DMS153 treated with DMSO at 0.1 percent for 48 hours (cell line): Measurements from ENCODE around the gene DCTN2.
"Not testable (repeated sequence)": the region's sequence is repeated elsewhere in the genome, so short reads cannot be mapped to it uniquely, and the experiment has no call there.

Source experiments
- DNase-seq: peaks from one replicate; lab custom pipeline; 2025; ENCODE audit not compliant: unreplicated experiment; lab: John Stamatoyannopoulos, UW

Gene DCTN2

DNA sequence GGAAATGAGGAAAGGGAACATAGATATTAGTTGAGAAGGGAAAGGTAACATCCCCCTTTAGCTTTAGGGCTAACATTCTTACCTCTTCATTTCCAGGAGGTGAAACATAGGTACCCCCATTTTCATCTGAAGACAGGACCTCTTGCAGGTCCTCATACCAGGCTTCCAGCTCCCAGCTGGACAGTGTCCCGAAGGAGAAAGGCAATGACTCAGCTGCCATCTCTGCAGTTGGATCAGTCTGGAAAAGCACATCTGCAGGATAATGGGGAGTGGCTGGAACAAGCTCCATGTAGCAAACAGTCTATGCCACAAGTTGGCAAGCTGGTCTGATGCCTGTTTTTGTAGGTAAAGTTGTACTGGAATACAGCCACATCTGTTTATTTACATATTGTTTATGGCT is 29.8 kb downstream of the DCTN2 start:
- DNase-seq = no peak

- DNase-seq = no peak
Measured at GRCh38 chr12:57516617-57517153, 30.3 kb downstream of the DCTN2 start.

GRCh38 chr12:57515934-57516541 is 31.0 kb downstream of the DCTN2 start:
- DNase-seq = no peak

DNA sequence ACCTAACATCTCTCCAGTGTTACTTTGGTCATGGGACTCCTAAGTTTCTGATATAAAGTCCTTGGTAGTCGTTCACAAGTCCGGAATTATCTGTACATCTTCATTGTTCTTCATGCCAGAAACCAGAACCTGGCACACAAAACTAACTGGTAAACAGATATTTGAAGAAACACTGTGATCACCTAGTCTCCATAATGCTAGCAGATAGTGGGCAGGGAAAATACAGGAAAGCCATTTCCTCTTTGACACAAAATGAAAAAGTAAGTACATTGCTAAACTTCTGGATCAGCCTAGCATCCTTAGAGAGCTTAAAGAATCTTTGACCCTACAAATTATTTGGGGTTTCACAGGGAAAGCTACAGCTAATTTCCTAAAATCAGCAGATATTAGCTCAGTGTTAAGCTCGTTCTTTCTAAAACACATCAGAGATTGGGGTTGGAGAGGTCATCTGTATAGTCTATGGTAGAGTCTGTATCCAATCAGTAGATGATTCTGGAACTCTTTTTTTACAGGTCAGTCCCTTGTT is 31.5 kb downstream of the DCTN2 start:
- no peak for DNase-seq

DNA sequence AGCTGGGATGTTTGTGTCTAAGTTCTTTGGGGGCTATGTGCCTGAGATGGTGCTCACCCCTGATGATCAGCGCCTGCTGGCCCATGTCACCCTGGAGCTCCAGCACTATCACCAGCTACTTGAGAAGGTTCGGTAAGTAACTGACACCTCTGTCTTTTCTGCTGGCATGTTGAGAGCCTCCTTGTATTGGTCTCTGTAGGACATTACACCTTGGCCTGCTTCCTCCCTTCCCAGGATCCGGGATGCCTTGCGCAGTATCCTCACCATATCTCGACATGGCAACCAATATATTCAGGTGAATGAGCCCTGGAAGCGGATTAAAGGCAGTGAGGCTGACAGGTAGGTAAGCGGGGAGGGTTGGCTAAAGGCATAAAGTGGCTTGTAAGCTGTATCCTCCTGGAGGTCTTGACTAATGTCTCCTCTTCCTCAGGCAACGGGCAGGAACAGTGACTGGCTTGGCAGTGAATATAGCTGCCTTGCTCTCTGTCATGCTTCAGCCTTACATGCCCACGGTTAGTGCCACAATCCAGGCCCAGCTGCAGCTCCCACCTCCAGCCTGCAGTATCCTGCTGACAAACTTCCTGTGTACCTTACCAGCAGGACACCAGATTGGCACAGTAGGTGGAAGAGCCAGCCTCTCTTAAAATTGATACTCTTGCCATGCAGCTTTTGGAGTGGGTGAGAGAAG is 32.1 kb downstream of the DCTN2 start:
- no peak for DNase-seq

DNA sequence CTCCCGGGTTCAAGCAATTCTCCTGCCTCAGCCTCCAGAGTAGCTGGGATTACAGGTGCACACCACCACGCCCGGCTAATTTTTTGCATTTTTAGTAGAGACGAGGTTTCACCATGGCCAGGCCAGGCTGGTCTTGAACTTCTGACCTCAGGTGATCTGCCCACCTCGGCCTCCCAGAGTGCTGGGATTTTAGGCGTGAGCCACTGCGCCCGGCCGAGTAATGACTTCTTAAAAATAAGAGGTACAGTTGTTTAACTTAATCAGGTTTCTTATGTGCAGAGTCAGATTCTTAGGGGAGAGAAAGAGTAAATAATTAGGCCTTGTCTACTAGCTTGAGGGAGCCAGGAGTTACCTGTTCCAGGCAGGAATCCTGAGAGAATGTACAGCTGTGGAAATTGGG is 32.7 kb downstream of the DCTN2 start:
- DNase-seq = not testable (repeated sequence)

DNA sequence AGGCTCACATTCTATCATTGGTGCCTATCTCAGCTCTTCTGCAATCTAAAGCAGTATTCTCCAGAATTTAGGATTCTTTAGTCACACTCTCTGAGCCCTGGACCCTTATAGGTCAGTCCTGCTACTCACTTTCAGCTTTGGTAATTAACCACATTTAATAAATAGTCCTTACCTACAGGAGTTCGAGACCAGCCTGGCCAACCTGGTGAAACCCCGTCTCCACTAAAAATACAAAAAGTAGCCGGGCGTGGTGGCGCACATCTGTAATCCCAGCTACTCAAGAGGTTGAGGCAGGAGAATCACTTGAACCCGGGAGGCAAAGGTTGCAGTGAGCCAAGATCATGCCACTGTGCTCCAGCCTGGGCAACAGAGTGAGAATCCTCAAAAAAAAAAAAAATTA is 33.3 kb downstream of the DCTN2 start:
- DNase-seq = not testable (repeated sequence)

- no peak for DNase-seq
Measured at GRCh38 chr12:57513266-57513665, 33.7 kb downstream of the DCTN2 start.

DNA sequence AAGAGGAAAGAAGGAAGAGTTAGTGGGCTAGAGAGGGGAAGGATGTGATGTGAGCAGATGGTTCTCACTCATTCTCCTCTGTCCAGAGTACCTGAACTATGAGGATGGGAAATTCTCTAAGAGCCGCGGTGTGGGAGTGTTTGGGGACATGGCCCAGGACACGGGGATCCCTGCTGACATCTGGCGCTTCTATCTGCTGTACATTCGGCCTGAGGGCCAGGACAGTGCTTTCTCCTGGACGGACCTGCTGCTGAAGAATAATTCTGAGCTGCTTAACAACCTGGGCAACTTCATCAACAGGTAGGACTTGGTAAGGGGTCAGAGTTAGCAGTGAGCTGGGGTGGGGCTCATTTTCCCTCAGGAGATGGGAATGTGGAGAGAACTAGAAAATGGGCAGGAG is 34.3 kb downstream of the DCTN2 start:
- no peak for DNase-seq

DNA sequence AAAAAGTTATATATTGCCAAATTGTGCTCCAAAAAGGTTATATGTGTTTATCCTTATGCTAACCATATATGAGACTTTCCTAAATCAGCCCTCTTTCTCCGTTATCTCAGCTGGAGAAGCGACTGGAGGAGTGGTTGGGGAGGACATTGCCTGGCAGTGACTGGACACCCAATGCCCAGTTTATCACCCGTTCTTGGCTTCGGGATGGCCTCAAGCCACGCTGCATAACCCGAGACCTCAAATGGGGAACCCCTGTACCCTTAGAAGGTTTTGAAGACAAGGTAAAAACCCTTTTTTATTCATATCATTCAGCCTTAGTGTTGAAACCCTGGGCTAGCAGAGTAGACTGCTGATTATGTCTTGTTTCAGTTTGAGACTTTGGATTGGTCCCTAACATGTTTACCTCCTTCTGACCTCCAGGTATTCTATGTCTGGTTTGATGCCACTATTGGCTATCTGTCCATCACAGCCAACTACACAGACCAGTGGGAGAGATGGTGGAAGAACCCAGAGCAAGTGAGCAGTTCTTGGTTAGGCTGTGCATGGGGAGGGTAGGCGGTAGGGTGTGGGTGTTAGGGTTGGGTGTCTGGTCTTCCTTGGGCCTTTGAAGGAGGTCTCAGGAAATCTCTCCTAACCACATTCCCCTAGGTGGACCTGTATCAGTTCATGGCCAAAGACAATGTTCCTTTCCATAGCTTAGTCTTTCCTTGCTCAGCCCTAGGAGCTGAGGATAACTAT is 35.2 kb downstream of the DCTN2 start:
- no peak for DNase-seq

DNA sequence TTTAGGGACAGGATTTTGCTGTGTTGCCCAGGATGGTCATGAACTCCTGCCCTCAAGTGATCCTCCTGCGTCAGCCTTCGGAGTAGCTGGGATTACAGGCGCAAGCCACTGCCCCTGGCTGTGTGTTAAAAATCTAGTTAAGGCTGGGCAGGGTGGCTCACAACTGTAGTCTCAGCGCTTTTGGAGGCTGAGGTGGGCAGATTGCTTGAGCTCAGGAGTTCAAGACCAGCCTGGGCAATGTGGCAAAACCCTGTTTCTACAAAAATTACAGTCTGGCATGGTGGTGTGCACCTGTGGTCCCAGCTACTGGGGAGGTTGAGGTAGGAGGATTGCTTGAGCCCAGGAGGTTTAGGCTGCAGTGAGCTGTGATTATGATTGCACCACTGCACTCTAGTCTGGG is 35.8 kb downstream of the DCTN2 start:
- DNase-seq = no peak

GRCh38 chr12:57507796-57508195 is 39.2 kb downstream of the DCTN2 start:
- not testable (repeated sequence) for DNase-seq

DNA sequence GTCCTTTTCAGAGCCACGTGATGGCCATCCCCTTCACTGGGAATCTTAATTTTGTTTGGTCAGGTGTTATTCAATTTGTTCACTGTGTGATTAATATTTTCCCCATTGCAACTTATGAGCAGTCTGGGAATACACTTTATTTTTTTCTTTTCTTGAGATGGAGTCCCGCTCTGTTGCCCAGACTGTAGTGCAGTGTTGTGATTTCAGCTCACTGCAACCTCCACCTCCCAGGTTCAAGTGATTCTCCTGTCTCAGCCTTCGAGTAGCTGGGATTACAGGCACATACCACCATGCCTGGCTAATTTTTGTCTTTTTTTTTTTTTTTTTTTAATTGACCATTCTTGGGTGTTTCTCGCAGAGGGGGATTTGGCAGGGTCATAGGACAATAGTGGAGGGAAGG is 40.5 kb downstream of the DCTN2 start:
- not testable (repeated sequence) for DNase-seq

DNA sequence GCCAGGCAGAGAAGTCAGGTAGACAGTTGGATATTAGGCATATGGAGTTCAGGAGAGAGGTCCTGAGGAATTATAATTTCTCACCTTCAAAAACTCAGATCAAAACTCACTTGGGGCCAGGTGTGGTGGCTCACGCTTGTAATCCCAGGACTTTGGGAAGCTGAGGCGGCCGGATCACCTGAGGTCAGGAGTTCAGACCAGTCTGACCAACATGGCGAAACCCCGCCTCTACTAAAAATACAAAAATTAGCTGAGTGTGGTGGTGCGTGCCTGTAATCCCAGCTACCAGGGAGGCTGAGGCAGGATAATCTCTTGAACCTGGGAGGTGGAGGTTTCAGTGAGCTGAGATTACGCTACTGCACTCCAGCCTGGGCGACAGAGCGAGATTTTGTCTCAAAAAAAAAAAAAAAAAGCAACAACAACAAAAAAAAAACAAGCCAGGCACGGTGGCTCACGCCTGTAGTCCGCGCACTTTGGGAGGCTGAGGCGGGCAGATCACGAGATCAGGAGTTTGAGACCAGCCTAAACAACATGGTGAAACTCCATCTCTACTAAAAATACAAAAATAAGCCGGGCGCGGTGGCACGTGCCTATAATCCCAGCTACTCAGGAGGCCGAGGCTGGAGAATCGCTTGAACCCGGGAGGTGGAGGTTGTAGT is 44.6 kb downstream of the DCTN2 start:
- not testable (repeated sequence) for DNase-seq

- no peak for DNase-seq
Measured at GRCh38 chr12:57500213-57500612, 46.8 kb downstream of the DCTN2 start.

- DNase-seq = no peak
Measured at GRCh38 chr12:57498571-57498970, 48.4 kb downstream of the DCTN2 start.

DNA sequence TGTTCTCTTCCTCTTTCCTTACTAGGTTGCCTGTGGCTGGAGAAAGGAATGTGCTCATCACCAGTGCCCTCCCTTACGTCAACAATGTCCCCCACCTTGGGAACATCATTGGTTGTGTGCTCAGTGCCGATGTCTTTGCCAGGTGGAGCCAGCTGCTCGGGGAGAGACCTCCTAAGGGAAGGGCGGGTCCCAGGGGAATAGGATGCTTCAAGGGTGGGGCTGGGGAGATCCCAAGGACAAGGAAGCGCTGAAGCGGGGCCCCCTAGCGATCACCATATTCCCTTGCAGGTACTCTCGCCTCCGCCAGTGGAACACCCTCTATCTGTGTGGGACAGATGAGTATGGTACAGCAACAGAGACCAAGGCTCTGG is 48.9 kb downstream of the DCTN2 start:
- DNase-seq = no peak

DNA sequence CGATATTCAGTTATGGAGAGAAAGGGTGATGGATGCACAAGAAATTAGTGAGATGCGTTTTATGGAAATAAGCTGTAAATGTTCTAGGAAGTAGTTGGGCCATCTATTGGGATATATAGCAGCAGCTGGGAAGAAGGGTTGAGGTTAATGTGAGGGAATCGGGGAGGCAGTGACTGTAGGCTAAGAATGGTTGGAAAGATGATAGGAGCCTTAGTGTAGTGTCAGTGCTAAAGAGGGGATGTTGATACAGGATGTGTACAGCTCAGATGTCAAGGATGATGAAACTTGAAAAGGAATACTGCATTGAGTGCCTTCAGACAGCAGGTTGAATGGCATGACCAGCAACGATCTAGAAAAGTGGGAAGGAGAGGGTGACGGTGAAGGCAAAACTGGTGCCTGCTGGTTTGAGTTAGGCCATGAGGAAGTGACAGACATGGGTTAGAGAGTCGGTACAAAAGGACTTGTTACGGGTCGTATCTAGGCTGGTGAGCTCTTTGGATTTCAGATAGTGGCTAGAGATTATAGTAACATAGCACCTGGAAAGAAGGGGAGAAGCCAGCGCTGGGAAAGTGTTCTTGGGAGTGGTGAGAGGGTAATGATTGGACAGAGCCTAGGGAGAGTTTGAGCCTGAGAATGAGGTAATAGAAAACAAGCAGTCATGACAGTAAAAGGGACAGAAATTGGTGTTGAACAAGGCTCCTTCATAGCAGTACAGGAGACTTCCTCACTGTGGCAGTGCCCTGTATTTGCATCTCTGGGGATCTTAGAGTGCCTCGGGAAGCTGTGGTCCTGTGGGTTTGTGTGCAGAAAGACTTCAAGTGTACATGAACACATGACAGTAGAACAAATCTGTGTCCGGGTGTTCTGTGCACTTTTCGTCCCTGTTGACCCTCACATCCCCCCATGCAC is 49.5 kb downstream of the DCTN2 start:
- DNase-seq = no peak

DNA sequence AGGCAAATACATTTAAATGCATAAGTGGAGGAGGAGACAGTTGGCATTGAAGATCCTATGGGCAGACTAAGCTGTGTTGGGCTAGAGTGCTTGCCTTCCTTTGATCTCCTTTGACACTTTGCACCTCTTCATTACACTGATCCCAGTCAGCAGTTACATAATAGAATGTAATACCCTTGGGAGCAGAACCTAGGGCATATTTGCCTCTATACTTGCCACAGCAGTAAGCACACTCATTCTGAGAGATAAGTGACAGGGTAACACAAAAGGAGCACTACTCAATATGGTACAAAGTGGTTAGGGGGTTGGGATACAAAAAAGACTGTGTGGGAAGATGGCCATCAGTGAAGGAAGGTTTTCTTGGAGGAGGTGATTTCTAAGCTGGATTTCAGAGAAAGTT is 50.2 kb downstream of the DCTN2 start:
- DNase-seq = no peak

GRCh38 chr12:57495051-57495701 is 51.8 kb downstream of the DCTN2 start:
- DNase-seq = not testable (repeated sequence)
